NT2/D1 (cell line): ENCODE results near the gene ITGA3.

Source experiments
- YY1 ChIP-seq: IDR thresholded peaks from 2 replicates; pipeline ENCODE4 v1.6.1; 2011; ENCODE audit not compliant: insufficient read length, insufficient read depth
- ZNF274 ChIP-seq: IDR thresholded peaks from 2 replicates; pipeline ENCODE4 v1.6.1; 2011; ENCODE audit warnings: mild to moderate bottlenecking, low read depth, low read length

DNA sequence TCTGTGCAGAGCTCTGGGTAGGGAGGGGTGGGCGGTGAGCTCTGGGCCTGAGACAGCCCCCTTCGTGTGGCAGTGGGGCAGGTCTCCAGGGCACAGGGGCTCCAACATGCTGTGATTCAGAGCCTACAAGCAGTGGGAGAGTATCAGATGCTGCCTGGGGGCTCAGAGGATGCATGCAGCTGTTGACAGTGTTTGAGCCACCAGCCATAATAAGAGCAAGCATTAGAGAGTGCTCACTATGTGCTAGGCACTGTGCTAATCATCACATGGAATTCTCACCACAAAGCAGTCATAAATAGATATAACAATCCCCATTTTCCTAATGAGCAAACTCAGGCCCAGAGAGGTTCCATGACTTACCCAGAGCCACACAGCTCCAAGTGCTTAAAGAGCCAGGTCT is 47.3 kb downstream of the ITGA3 start:
- TF ChIP-seq YY1 (no peak), ZNF274 (no peak)
